SK-N-SH (cell line): ENCODE results near the gene DLG1. TPM values are rescaled to one million over a fixed set of nuclear protein-coding genes. Genes with fewer than 3 reads are reported as not detected.

Experiments
- CTCF ChIA-PET: fragments of 300-600, 350-600 bp; formaldehyde crosslinking; extraction: SDS; loops from one replicate; lab custom pipeline; 2021; lab: Yijun Ruan, JAX
- POLR2A ChIA-PET: fragments of 350-600 bp; sonication (Branson Sonifier 250); formaldehyde crosslinking; extraction: SDS; loops from one replicate; lab custom pipeline; 2020; ENCODE audit warnings: antibody characterized with exemption, inconsistent platforms; lab: Yijun Ruan, JAX
- DNase-seq: peaks from one replicate; pipeline ENCODE4 v3.0.0; 2012
- H2AFZ ChIP-seq: fragments of 200-600 bp; sonication (generic); 2 replicates; pipeline ENCODE4 v1.8.1; 2016; ENCODE audit warnings: antibody characterized with exemption, mild to moderate bottlenecking, low read depth
- H3F3A ChIP-seq: fragments of 200-600 bp; sonication (generic); replicated peaks from 2 replicates; pipeline ENCODE3; 2016; ENCODE audit warnings: antibody characterized with exemption, mild to moderate bottlenecking; ENCODE audit not compliant: insufficient read depth
- H3K27ac ChIP-seq, 2 experiments: fragments of 200-500 bp in 1 of 2; fragments of 200-600 bp in 1 of 2; sonication (Bioruptor generic) in 1 of 2; sonication (generic), shearing (Covaris generic) in 1 of 2; 2 replicates each; pipeline versions ENCODE4 v1.5.1 to v1.6.1; 2014 to 2016; ENCODE audit warnings: low read depth in 2 of 2, inconsistent platforms in 1 of 2, low read length in 1 of 2, mild to moderate bottlenecking in 1 of 2, mixed read lengths in 1 of 2
- H3K27me3 ChIP-seq: fragments of 200-600 bp; sonication (generic), shearing (Covaris generic); 2 replicates; pipeline ENCODE4 v1.6.1; 2016; ENCODE audit warnings: mixed run types; ENCODE audit not compliant: insufficient read depth
- H3K36me3 ChIP-seq, 2 experiments: fragments of 200-500 bp in 1 of 2; fragments of 200-600 bp in 1 of 2; sonication (Bioruptor generic) in 1 of 2; sonication (generic) in 1 of 2; replicated peaks in 1 of 2; 2 replicates each; pipeline versions ENCODE3 to v1.5.1; 2014 to 2016; ENCODE audit warnings: low read length in 1 of 2, mild to moderate bottlenecking in 1 of 2; ENCODE audit not compliant: insufficient read depth in 2 of 2, control insufficient read depth in 1 of 2
- H3K4me1 ChIP-seq, 2 experiments: fragments of 200-500 bp in 1 of 2; fragments of 200-600 bp in 1 of 2; sonication (Bioruptor generic) in 1 of 2; sonication (generic), shearing (Covaris generic) in 1 of 2; 2 replicates each; pipeline versions ENCODE4 v1.5.1 to v1.6.1; 2014 to 2016; ENCODE audit warnings: low read depth in 1 of 2, low read length in 1 of 2, mixed run types in 1 of 2; ENCODE audit not compliant: insufficient read depth in 2 of 2, control insufficient read depth in 1 of 2
- H3K4me2 ChIP-seq: fragments of 200-600 bp; sonication (generic), shearing (Covaris generic); 2 replicates; pipeline ENCODE4 v1.6.1; 2017; ENCODE audit warnings: mixed run types
- H3K4me3 ChIP-seq, 2 experiments: fragments of 200-500 bp in 1 of 2; fragments of 200-600 bp in 1 of 2; sonication (Bioruptor generic) in 1 of 2; sonication (generic), shearing (Covaris generic) in 1 of 2; 2 replicates each; pipeline versions ENCODE4 v1.5.1 to v1.8.1; 2014 to 2016; ENCODE audit warnings: low read depth in 2 of 2, inconsistent platforms in 1 of 2, low read length in 1 of 2, mild to moderate bottlenecking in 1 of 2, mixed read lengths in 1 of 2, moderate library complexity in 1 of 2
- H3K79me2 ChIP-seq: fragments of 200-600 bp; sonication (generic); 2 replicates; pipeline ENCODE4 v1.8.1; 2017; ENCODE audit warnings: mild to moderate bottlenecking; ENCODE audit not compliant: insufficient read depth
- H3K9ac ChIP-seq: fragments of 200-600 bp; sonication (generic); 2 replicates; pipeline ENCODE4 v1.6.1; 2017; ENCODE audit warnings: mixed run types
- H3K9me2 ChIP-seq: fragments of 200-600 bp; sonication (generic); 2 replicates; pipeline ENCODE4 v1.6.1; 2017; ENCODE audit warnings: mixed run types
- H3K9me3 ChIP-seq: fragments of 200-600 bp; sonication (generic); 2 replicates; pipeline ENCODE4 v1.6.1; 2017; ENCODE audit warnings: mixed run types, mild to moderate bottlenecking, moderate library complexity
- H4K20me1 ChIP-seq: fragments of 200-600 bp; sonication (generic); 2 replicates; pipeline ENCODE4 v1.6.1; 2017; ENCODE audit warnings: mild to moderate bottlenecking, mixed run types; ENCODE audit not compliant: insufficient read depth
- ELF1 ChIP-seq: IDR thresholded peaks from 2 replicates; pipeline ENCODE4 v1.4.0; 2012
- EZH2phosphoT487 ChIP-seq: fragments of 200-600 bp; sonication (generic); IDR thresholded peaks from 2 replicates; pipeline ENCODE4 v1.6.1; 2017; ENCODE audit warnings: low read depth, mixed run types, mild to moderate bottlenecking, antibody characterized with exemption, moderate library complexity, borderline replicate concordance
- FOXM1 ChIP-seq: IDR thresholded peaks from 2 replicates; pipeline ENCODE4 v1.4.0; 2012; ENCODE audit warnings: low read depth, mild to moderate bottlenecking
- GATA2 ChIP-seq: sonication (generic); formaldehyde crosslinking; IDR thresholded peaks from 2 replicates; pipeline ENCODE4 v1.5.0; 2020; ENCODE audit warnings: mild to moderate bottlenecking, missing genetic modification reagents
- JUND ChIP-seq: IDR thresholded peaks from 2 replicates; pipeline ENCODE4 v1.4.0; 2012
- MEF2A ChIP-seq: IDR thresholded peaks from 2 replicates; pipeline ENCODE4 v1.4.0; 2012; ENCODE audit warnings: low read depth, borderline replicate concordance
- NFIC ChIP-seq: IDR thresholded peaks from 2 replicates; pipeline ENCODE4 v1.4.0; 2012; ENCODE audit warnings: borderline replicate concordance
- POLR2AphosphoS5 ChIP-seq: IDR thresholded peaks from 2 replicates; pipeline ENCODE4 v1.6.1; 2012; ENCODE audit warnings: low read depth, low read length
- RFX5 ChIP-seq: IDR thresholded peaks from 2 replicates; pipeline ENCODE4 v1.6.1; 2012; ENCODE audit warnings: mild to moderate bottlenecking, improper control_type of control experiment, low read length
- SMC3 ChIP-seq: IDR thresholded peaks from 2 replicates; pipeline ENCODE4 v1.6.1; 2012; ENCODE audit warnings: low read depth, low read length, improper control_type of control experiment
- TAF1 ChIP-seq: IDR thresholded peaks from 2 replicates; pipeline ENCODE4 v1.6.1; 2012; ENCODE audit warnings: low read depth, mild to moderate bottlenecking, low read length, moderate library complexity, borderline replicate concordance
- TEAD4 ChIP-seq: IDR thresholded peaks from 2 replicates; pipeline ENCODE4 v1.4.0; 2012; ENCODE audit warnings: mild to moderate bottlenecking, borderline replicate concordance; ENCODE audit not compliant: insufficient read depth
- YY1 ChIP-seq: IDR thresholded peaks from 2 replicates; pipeline ENCODE4 v1.4.0; 2012; ENCODE audit warnings: low read depth, mild to moderate bottlenecking
- WGBS: methylation state at CpG from one replicate; pipeline ENCODE4 v1.1.6; 2017; ENCODE audit warnings: low lambda C conversion rate; 5-methylcytosine and 5-hydroxymethylcytosine counted together
- polyA plus RNA-seq, 3 experiments: library from polyadenylated mRNA; depleted of rRNA; stranded (reverse); fragments of >200 nt; gene quantifications; 2 replicates each; pipeline ENCODE4 v1.2.3, GENCODE V29; 2012
- TF ChIP-seq, protein P1 (sequence below): fragments of 200-600 bp; sonication (generic); IDR thresholded peaks from 2 replicates; pipeline ENCODE4 v1.6.1; 2017; ENCODE audit warnings: antibody characterized with exemption, mild to moderate bottlenecking, moderate library complexity
- TF ChIP-seq, protein P2 (sequence below): IDR thresholded peaks from 2 replicates; pipeline ENCODE4 v1.4.0; 2012; ENCODE audit warnings: low read depth
- TF ChIP-seq, protein P3 (sequence below): IDR thresholded peaks from 2 replicates; pipeline ENCODE4 v1.4.0; 2012; ENCODE audit warnings: low read depth, borderline replicate concordance
- TF ChIP-seq, protein P4 (sequence below): fragments of 150-350 bp; IDR thresholded peaks from 2 replicates; pipeline ENCODE4 v1.6.1; 2017; ENCODE audit warnings: antibody characterized with exemption, low read length, low read depth, borderline replicate concordance
- TF ChIP-seq, protein P5 (sequence below): IDR thresholded peaks from 2 replicates; pipeline ENCODE4 v1.4.0; 2012; ENCODE audit warnings: low read depth, borderline replicate concordance
- TF ChIP-seq, protein P6 (sequence below): IDR thresholded peaks from 2 replicates; pipeline ENCODE4; 2012

The DLG1 gene
- polyA plus RNA-seq, 1 of the 3 experiments (the other 2 are of a cell fraction): 16.5 TPM

DNA sequence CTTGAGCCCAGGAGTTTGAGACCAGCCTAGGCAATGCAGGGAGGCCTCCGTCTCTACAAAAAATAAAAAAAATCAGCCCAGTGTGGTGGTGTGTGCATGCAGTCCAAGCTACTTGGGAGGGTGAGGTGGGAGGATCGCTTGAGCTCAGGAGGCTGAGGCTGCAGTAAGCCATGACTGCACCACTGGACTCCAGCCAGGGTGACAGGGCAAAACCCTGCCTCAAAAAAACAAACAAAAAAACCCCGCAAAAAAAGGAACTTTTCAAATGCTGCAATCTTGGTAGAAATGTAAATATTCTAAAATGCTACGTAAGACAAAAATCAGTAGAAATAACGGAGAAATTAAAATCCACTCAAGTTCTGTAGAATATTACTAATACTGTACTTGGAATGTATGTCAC is 160.7 kb downstream of the DLG1 start (continued):
- TF ChIP-seq, protein P1, sequence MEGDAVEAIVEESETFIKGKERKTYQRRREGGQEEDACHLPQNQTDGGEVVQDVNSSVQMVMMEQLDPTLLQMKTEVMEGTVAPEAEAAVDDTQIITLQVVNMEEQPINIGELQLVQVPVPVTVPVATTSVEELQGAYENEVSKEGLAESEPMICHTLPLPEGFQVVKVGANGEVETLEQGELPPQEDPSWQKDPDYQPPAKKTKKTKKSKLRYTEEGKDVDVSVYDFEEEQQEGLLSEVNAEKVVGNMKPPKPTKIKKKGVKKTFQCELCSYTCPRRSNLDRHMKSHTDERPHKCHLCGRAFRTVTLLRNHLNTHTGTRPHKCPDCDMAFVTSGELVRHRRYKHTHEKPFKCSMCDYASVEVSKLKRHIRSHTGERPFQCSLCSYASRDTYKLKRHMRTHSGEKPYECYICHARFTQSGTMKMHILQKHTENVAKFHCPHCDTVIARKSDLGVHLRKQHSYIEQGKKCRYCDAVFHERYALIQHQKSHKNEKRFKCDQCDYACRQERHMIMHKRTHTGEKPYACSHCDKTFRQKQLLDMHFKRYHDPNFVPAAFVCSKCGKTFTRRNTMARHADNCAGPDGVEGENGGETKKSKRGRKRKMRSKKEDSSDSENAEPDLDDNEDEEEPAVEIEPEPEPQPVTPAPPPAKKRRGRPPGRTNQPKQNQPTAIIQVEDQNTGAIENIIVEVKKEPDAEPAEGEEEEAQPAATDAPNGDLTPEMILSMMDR: no peak
- TF ChIP-seq JUND (no peak), EZH2phosphoT487 (no peak), TAF1 (no peak)
- TF ChIP-seq, protein P2, sequence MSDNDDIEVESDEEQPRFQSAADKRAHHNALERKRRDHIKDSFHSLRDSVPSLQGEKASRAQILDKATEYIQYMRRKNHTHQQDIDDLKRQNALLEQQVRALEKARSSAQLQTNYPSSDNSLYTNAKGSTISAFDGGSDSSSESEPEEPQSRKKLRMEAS: no peak
- TF ChIP-seq, protein P3, sequence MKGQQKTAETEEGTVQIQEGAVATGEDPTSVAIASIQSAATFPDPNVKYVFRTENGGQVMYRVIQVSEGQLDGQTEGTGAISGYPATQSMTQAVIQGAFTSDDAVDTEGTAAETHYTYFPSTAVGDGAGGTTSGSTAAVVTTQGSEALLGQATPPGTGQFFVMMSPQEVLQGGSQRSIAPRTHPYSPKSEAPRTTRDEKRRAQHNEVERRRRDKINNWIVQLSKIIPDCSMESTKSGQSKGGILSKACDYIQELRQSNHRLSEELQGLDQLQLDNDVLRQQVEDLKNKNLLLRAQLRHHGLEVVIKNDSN: no peak
- TF ChIP-seq, protein P4, sequence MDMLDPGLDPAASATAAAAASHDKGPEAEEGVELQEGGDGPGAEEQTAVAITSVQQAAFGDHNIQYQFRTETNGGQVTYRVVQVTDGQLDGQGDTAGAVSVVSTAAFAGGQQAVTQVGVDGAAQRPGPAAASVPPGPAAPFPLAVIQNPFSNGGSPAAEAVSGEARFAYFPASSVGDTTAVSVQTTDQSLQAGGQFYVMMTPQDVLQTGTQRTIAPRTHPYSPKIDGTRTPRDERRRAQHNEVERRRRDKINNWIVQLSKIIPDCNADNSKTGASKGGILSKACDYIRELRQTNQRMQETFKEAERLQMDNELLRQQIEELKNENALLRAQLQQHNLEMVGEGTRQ: no peak
- TF ChIP-seq, all 33 proteins: peak for 0

DNA sequence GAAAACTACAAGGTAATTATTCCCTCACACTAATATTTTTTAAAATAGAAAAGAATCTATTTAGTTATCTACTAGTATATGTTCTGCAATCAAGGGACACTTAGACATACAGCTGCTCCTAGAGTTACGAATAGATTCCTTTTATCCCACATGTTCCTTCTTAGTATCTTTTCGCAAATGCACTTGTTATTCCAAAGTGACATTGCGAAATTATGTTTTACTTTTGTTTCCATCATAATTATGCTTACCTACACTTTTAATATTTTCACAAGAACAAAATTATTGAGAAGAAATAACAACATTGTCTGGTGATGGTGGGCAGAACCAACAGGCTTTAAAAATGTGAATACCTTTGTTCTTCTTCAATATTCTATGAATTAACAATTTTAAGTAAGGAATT is 161.7 kb downstream of the DLG1 start:
- Histone ChIP-seq H3K9me2 (no peaks in the 10 kb centered on the region), H3K4me2 (no peak overlapping the region), H3K4me1 (no peaks in the 10 kb centered on the region), H3K9ac (no peak overlapping the region), H2AFZ (no peak overlapping the region), H3K9me3 (no peaks in the 10 kb centered on the region), H3K36me3 (peaks cover 72 to 74% of the 10 kb centered on the region in 2 experiments), H4K20me1 (no peaks in the 10 kb centered on the region), H3K27ac (no peak overlapping the region), H3F3A (no peaks in the 10 kb centered on the region), H3K27me3 (no peaks in the 10 kb centered on the region), H3K79me2 (no peaks in the 10 kb centered on the region), H3K4me3 (no peak overlapping the region)
- DNase-seq: no peak
- ChIA-PET CTCF (no interaction called here), POLR2A (no interaction called here)
- WGBS: 97% methylated on average over 3 of the region's 3 CpGs
- no peak for TF ChIP-seq RFX5
- TF ChIP-seq, protein P1: no peak
- TF ChIP-seq, protein P2: no peak
- no peak for TF ChIP-seq MEF2A
- TF ChIP-seq, protein P5, sequence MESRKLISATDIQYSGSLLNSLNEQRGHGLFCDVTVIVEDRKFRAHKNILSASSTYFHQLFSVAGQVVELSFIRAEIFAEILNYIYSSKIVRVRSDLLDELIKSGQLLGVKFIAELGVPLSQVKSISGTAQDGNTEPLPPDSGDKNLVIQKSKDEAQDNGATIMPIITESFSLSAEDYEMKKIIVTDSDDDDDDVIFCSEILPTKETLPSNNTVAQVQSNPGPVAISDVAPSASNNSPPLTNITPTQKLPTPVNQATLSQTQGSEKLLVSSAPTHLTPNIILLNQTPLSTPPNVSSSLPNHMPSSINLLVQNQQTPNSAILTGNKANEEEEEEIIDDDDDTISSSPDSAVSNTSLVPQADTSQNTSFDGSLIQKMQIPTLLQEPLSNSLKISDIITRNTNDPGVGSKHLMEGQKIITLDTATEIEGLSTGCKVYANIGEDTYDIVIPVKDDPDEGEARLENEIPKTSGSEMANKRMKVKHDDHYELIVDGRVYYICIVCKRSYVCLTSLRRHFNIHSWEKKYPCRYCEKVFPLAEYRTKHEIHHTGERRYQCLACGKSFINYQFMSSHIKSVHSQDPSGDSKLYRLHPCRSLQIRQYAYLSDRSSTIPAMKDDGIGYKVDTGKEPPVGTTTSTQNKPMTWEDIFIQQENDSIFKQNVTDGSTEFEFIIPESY: no peak
- no peak for TF ChIP-seq YY1
- no peak for TF ChIP-seq JUND
- TF ChIP-seq TEAD4: no peak
- TF ChIP-seq, protein P3: no peak
- TF ChIP-seq, protein P4: no peak
- TF ChIP-seq GATA2 (CRISPR knock-in tag): no peak
- TF ChIP-seq NFIC: no peak
- no peak for TF ChIP-seq ELF1
- TF ChIP-seq, protein P6, sequence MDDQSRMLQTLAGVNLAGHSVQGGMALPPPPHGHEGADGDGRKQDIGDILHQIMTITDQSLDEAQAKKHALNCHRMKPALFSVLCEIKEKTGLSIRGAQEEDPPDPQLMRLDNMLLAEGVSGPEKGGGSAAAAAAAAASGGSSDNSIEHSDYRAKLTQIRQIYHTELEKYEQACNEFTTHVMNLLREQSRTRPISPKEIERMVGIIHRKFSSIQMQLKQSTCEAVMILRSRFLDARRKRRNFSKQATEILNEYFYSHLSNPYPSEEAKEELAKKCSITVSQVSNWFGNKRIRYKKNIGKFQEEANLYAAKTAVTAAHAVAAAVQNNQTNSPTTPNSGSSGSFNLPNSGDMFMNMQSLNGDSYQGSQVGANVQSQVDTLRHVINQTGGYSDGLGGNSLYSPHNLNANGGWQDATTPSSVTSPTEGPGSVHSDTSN: no peak
- TF ChIP-seq POLR2AphosphoS5: no peak
- TF ChIP-seq FOXM1: no peak
- no peak for TF ChIP-seq SMC3
